Calu3 (cell line): ENCODE results near the gene SERTAD2. TPM values are rescaled to one million over a fixed set of nuclear protein-coding genes. Genes with fewer than 3 reads are reported as not detected.

Source experiments
- BruUV-seq: library from RNA; stranded (reverse); fragments of 400-500 nt; replicated peaks from 2 replicates; lab custom pipeline; 2021; lab: Mats Ljungman, UMichigan
- CTCF ChIA-PET: fragments of 300-600 bp; sonication (Branson Sonifier 250); formaldehyde crosslinking; loops from one replicate; lab custom pipeline; 2022; ENCODE audit warnings: antibody characterized with exemption; lab: Charles Lee
- DNase-seq: peaks from one replicate; pipeline ENCODE4 v3.0.0; 2022
- H3K27ac Mint-ChIP-seq: one replicate; pipeline ENCODE4 v1.8.0; 2022; ENCODE audit warnings: mixed read lengths; ENCODE audit not compliant: unreplicated experiment
- H3K27me3 Mint-ChIP-seq: one replicate; pipeline ENCODE4 v1.8.0; 2022; ENCODE audit warnings: mixed read lengths; ENCODE audit not compliant: unreplicated experiment
- H3K36me3 Mint-ChIP-seq: one replicate; pipeline ENCODE4 v1.8.0; 2022; ENCODE audit warnings: mild to moderate bottlenecking, moderate library complexity, mixed read lengths; ENCODE audit not compliant: insufficient read depth, unreplicated experiment
- H3K4me1 Mint-ChIP-seq: one replicate; pipeline ENCODE4 v1.8.0; 2022; ENCODE audit warnings: mild to moderate bottlenecking, low read depth, mixed read lengths; ENCODE audit not compliant: unreplicated experiment
- H3K4me3 Mint-ChIP-seq: one replicate; pipeline ENCODE4 v1.8.0; 2022; ENCODE audit warnings: mild to moderate bottlenecking, low read depth, moderate library complexity, mixed read lengths; ENCODE audit not compliant: unreplicated experiment
- H3K9me3 Mint-ChIP-seq: one replicate; pipeline ENCODE4 v1.8.0; 2022; ENCODE audit warnings: low read depth, mixed read lengths; ENCODE audit not compliant: unreplicated experiment
- CTCF ChIP-seq: fragments of 200-600 bp; IDR thresholded peaks from one replicate; pipeline ENCODE4 v1.8.0; 2022; ENCODE audit warnings: antibody characterized with exemption; ENCODE audit not compliant: unreplicated experiment
- intact Hi-C: fragments of 100-400 bp; cut with micrococcal nuclease; formaldehyde crosslinking; loops from one replicate; pipeline ENCODE4 v1.10.0; 2022; ENCODE audit not compliant: unreplicated experiment
- total RNA-seq: library from RNA; stranded (reverse); gene quantifications from 2 replicates; pipeline ENCODE4 v1.2.3, GENCODE V29; 2022

SERTAD2 gene
- total RNA-seq, 1 experiment from 2014 or later = 19.2 TPM

GRCh38 chr2:64638502-64639120 lies 15.1 kb downstream of the SERTAD2 start:
- peaks cover 22% of the 10 kb centered on the region for H3K36me3 Mint-ChIP-seq
- intact Hi-C loops = no loop called here
- no peaks in the 10 kb centered on the region for H3K27me3 Mint-ChIP-seq
- no peaks in the 10 kb centered on the region for H3K9me3 Mint-ChIP-seq
- no peak for TF ChIP-seq CTCF
- CTCF ChIA-PET = no interaction called here
- H3K27ac Mint-ChIP-seq = no peak overlapping the region
- peaks cover 42% of the 10 kb centered on the region for H3K4me1 Mint-ChIP-seq
- no peak overlapping the region for H3K4me3 Mint-ChIP-seq
- DNase-seq = no peak
- no TSS peak for BruUV-seq

GRCh38 chr2:64637931-64638330 lies 15.8 kb downstream of the SERTAD2 start:
- H3K4me1 Mint-ChIP-seq = peaks cover 38% of the 10 kb centered on the region
- H3K4me3 Mint-ChIP-seq = no peak overlapping the region
- H3K9me3 Mint-ChIP-seq = no peaks in the 10 kb centered on the region
- TF ChIP-seq CTCF = no peak
- no peak overlapping the region for H3K27ac Mint-ChIP-seq
- DNase-seq = no peak
- peaks cover 17% of the 10 kb centered on the region for H3K36me3 Mint-ChIP-seq
- CTCF ChIA-PET = no interaction called here
- BruUV-seq = no TSS peak
- intact Hi-C loops = no loop called here
- H3K27me3 Mint-ChIP-seq = no peaks in the 10 kb centered on the region

GRCh38 chr2:64637000-64637635 lies 16.6 kb downstream of the SERTAD2 start:
- TF ChIP-seq CTCF = no peak
- Mint-ChIP-seq H3K27me3 (no peaks in the 10 kb centered on the region), H3K27ac (no peak overlapping the region), H3K36me3 (peaks cover 14% of the 10 kb centered on the region), H3K4me1 (peaks cover 32% of the 10 kb centered on the region), H3K9me3 (no peaks in the 10 kb centered on the region), H3K4me3 (no peak overlapping the region)
- intact Hi-C loops = no loop called here
- no peak for DNase-seq
- no TSS peak for BruUV-seq
- CTCF ChIA-PET = interaction anchor here (0.5 kb wide), 1 partner anchor 809 kb away, joined by 3 read pairs; no protein-coding TSS in a partner anchor

GRCh38 chr2:64635976-64636911 lies 17.5 kb downstream of the SERTAD2 start:
- intact Hi-C loops = no loop called here
- CTCF ChIA-PET = no interaction called here
- no peaks in the 10 kb centered on the region for H3K9me3 Mint-ChIP-seq

More at GRCh38 chr2:64635976-64636911, 17.5 kb downstream of the SERTAD2 start:
- Mint-ChIP-seq H3K36me3 (peaks cover 14% of the 10 kb centered on the region), H3K4me1 (peaks cover 28% of the 10 kb centered on the region), H3K4me3 (no peak overlapping the region), H3K27ac (no peak overlapping the region), H3K27me3 (no peaks in the 10 kb centered on the region)
- no TSS peak for BruUV-seq
- no peak for DNase-seq
- no peak for TF ChIP-seq CTCF
